Measurements from ENCODE around the gene ABCB10.
"Not testable (repeated sequence)": the region's sequence is repeated elsewhere in the genome, so short reads cannot be mapped to it uniquely, and the experiment has no call there.

The ABCB10 gene

DNA sequence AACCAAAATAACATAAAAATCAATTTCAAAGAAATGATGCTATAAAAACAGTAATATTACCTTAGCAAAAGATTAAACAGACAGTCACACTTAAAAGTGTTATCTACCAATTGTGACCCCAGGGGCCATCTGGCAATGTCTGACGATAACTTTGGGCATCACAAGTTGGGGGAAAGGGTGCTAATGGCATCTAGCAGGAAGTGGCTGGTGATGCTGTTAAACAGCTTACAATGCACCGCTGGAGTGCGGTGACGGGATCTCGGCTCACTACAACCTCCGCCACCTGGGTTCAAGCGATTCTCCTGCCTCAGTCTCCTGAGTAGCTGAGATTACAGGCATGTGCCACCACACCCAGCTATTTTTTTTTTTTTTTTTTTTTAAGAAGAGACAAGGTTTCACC is 78.0 kb downstream of the ABCB10 start:
- DNase-seq (ENCODE audit: insufficient read length, low spot score) = no peak
- no peak for FAIRE-seq

DNA sequence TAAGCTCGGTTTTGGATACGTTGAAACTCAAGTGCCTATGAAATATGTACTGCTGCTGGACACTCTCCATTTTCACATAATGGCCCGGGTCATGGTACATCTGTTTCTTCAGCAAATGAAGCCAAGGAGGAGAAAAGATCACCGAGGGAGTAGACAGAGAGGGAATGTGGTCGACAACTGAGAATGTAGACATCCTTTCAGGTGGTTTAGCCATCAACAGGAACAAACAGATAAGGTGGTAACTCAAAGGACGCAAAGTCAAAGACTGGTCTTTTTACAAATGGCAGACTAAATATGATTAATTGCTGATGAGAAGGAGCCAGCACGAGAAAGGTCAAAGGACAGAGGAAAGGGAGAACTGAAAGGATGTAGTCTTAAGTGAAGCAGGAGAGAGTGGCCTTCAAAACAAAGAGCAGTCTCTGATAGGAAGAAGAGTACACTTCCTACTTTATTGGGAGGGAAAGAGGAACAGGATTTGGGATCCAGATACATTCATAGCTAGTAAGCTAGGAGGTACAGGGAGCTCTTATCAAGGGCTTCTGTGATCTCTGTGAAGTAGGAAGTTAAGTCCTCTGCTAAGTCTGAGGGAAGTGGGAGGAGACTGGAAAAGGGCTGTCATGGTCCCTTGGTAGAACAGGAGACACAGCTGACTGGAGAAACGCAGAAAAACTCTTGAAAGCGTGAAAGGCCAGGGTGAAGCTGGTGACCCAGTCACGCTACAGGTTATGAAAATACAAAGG is 78.7 kb downstream of the ABCB10 start:
- FAIRE-seq = peak; percentile 96
- peak; percentile 50 for DNase-seq (ENCODE audit: insufficient read length, low spot score)

DNA sequence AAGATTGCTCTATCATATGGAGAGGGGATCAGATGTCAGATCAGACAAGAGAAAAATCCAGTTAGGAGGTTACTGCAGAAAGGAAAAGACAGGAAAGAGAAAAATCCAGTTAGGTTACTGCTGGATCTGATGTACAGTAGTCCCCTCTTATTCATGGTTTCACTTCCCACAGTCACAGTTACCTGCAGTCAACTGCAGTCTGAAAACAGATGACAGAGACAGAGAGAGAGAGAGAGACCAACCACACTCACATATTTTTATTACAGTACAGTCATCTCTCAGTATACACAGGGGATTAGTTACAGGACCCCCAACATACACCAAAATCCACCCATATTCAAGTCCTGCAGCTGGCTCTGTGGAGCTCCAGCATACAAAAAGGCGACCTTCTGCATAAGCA is 79.7 kb downstream of the ABCB10 start:
- FAIRE-seq (peak; percentile 95), DNase-seq (ENCODE audit: insufficient read length, low spot score) (no peak)

DNA sequence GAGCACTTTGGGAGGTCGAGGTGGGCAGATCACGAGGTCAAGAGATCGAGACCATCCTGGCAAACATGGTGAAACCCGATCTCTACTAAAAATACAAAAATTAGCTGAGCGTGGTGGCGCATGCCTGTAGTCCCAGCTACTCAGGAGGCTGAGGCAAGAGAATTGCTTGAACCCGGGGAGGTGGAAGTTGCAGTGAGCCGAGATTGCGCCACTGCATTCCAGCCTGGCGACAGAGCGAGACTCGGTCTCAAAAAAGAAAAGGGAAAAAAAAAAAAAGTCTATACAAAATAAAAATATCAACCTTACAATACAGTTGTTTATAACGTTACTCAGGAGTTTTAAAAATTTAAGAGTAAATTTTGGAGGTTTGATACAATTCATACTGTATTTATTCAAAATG is 82.6 kb downstream of the ABCB10 start:
- DNase-seq (ENCODE audit: insufficient read length, low spot score); FAIRE-seq: not testable (repeated sequence)

DNA sequence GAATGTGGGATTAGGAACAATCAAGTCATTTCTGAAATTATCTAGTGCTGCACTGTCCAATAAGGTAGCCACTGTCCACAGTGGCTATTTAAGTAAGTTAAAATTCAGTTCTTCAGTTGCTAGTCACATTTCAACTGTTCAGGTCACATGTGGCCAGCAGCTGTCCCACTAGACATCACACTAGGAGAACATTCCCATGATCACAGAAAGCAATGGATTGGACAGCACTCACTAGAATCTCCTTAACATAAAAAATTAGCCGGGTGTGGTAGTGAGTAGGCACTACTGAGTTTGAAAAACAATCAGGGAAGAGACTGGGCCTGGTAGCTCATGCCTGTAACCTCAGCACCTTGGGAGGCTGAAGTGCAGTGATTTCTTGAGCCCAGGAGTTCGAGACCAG is 84.0 kb downstream of the ABCB10 start:
- FAIRE-seq = no peak

DNA sequence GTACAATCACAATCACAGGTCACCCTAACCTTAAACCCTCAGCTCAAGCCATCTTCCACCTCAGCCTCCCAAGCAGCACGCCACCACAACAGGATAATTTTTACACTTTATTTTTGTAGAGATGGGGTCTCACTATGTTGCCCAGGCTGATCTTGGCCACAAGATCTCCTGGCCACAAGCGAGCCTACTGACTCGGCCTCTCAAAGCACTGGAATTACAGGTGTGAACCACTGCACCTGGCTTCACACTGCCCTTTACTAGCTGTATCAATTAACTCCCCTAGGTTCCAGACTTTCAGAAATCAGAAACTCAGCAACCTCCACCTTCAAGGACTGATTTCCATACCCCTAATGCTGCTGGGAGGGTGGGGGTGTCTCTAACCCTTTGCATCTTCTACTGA is 87.3 kb downstream of the ABCB10 start:
- DNase-seq (ENCODE audit: insufficient read length, low spot score) (no peak), FAIRE-seq (no peak)

More for the DNA sequence above, 84.0 kb downstream of the ABCB10 start:
- no peak for DNase-seq (ENCODE audit: insufficient read length, low spot score)

DNA sequence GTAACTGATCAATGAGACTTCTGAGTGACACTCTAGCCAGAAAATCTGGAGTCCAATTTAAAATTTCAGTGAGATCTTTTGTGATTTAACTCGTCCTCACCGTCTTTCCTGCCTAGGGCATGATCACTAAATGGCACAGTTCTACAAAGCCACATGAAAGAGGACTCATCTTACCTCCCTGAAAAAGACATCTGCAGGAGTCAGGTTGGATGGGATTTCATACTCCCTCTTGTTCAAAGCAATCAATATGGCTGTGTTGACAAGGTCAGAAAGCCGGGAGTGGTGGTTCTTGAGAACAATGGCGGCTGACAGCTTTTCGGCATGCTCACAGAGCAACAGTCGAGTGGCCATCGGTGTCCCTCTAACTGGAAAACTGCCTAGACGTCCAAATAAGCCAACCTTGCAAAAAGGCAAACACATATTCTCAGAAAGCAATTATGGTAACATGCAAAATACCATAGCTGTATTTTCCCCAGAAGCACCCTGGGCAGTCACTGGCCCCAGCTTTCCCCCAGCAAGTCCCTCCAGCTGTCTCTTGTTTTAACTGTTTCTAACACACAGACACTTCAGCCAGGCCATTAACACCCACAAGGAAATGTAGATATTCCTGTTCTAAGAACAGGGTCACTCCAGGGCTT is 88.0 kb downstream of the ABCB10 start:
- no peak for FAIRE-seq
- no peak for DNase-seq (ENCODE audit: insufficient read length, low spot score)

DNA sequence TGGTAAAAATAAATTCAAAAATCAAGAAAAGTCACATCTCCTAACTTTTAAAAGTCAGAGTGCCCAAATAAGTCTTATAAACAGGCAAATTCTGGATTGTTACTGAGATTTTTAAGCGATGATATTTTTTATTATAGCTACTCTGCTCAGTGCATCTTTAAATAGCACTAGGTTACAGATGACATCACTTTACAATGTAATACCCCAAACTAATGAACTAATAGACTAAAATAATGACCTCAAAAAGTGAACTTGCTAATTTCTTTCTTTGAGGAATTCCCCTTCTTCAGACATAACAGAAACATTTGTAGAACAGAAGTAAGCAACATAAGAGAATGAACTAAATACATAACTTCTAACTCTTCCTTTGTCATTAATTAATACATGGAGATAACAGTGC is 91.6 kb downstream of the ABCB10 start:
- DNase-seq (ENCODE audit: insufficient read length, low spot score) (no peak), FAIRE-seq (no peak)
